Body of pancreas (tissue), 4 donors: ENCODE measurements around the gene PTGS1.

Experiments used
- POLR2A ChIP-seq, 3 donors: fragments of 450-650 bp; IDR thresholded peaks; one replicate each; pipeline ENCODE4 v1.6.1; 2016; ENCODE audit warnings: antibody characterized with exemption in 3 of 3, mild to moderate bottlenecking in 2 of 3
- TF ChIP-seq, protein P1 (sequence below), 7 experiments: fragments of 450-650 bp in 4 of 7; fragments of 200-600 bp in 3 of 7; sonication (generic) in 3 of 7; IDR thresholded peaks; one replicate each; pipeline ENCODE4 v1.5.1; 2016 to 2019; ENCODE audit warnings: antibody characterized with exemption in 7 of 7

DNA sequence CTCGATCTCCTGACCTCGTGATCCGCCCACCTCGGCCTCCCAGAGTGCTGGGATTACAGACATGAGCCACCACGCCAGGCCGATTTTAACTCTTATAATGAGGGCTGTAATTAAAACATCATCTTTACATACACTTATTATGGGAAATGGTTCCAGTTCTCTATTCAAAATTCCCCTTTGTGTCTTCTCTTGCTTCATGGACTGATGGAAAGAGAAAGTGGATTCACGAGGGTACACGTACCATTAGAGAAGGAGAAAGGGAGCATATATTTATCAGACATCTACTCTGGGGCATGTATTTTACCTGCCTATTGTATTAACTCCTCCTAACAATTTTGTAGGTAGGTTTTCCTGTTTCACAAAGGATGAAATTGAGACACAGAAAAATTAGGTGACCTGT lies 31.1 kb downstream of the PTGS1 start:
- no peak for TF ChIP-seq POLR2A (IDR thresholded peaks at IDR 0.05)
- TF ChIP-seq, protein P1, sequence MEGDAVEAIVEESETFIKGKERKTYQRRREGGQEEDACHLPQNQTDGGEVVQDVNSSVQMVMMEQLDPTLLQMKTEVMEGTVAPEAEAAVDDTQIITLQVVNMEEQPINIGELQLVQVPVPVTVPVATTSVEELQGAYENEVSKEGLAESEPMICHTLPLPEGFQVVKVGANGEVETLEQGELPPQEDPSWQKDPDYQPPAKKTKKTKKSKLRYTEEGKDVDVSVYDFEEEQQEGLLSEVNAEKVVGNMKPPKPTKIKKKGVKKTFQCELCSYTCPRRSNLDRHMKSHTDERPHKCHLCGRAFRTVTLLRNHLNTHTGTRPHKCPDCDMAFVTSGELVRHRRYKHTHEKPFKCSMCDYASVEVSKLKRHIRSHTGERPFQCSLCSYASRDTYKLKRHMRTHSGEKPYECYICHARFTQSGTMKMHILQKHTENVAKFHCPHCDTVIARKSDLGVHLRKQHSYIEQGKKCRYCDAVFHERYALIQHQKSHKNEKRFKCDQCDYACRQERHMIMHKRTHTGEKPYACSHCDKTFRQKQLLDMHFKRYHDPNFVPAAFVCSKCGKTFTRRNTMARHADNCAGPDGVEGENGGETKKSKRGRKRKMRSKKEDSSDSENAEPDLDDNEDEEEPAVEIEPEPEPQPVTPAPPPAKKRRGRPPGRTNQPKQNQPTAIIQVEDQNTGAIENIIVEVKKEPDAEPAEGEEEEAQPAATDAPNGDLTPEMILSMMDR (IDR thresholded peaks at IDR 0.05) = no peak
